Raji (cell line): ENCODE results near the gene PKIG.

Experiments
- POLR2A ChIP-seq: IDR thresholded peaks from 2 replicates; pipeline ENCODE4 v1.6.1; 2011; ENCODE audit warnings: low read depth, low read length, control low read depth; ENCODE audit not compliant: insufficient read depth

PKIG gene

GRCh38 chr20:44633872-44634600, 51.7 kb downstream of the PKIG start:
- no peak for TF ChIP-seq POLR2A

- no peak for TF ChIP-seq POLR2A
These were observed 53.5 kb downstream of the PKIG start for GRCh38 chr20:44635877-44636276.

GRCh38 chr20:44637042-44637441, 54.7 kb downstream of the PKIG start:
- TF ChIP-seq POLR2A: no peak

- TF ChIP-seq POLR2A: no peak
These were observed 55.4 kb downstream of the PKIG start for GRCh38 chr20:44637522-44638372.

GRCh38 chr20:44640522-44640921, 58.1 kb downstream of the PKIG start:
- TF ChIP-seq POLR2A: no peak

GRCh38 chr20:44641325-44641724, 58.9 kb downstream of the PKIG start:
- no peak for TF ChIP-seq POLR2A

GRCh38 chr20:44642203-44643153, 60.1 kb downstream of the PKIG start:
- no peak for TF ChIP-seq POLR2A

GRCh38 chr20:44643154-44643519, 60.8 kb downstream of the PKIG start:
- TF ChIP-seq POLR2A: no peak

GRCh38 chr20:44643596-44644229, 61.3 kb downstream of the PKIG start:
- TF ChIP-seq POLR2A: no peak

GRCh38 chr20:44644230-44644617, 61.8 kb downstream of the PKIG start:
- TF ChIP-seq POLR2A: no peak

GRCh38 chr20:44644667-44645131, 62.3 kb downstream of the PKIG start:
- no peak for TF ChIP-seq POLR2A

- no peak; the same call in 1 of the 2 replicates for TF ChIP-seq POLR2A
These were observed 63.8 kb downstream of the PKIG start for GRCh38 chr20:44646023-44646640.

GRCh38 chr20:44646641-44647274, 64.4 kb downstream of the PKIG start:
- TF ChIP-seq POLR2A: peak; percentile 57; the same call in 1 of the 2 replicates

- TF ChIP-seq POLR2A: no peak
These were observed 65.7 kb downstream of the PKIG start for GRCh38 chr20:44648068-44648467.
